T-helper 1 cell treated with Interleukin-12 subunit alpha and Interleukin-12 subunit beta and Interleukin-4 antibody, amounts not matched to agents 30 μg/mL and 1 μg/mL, for 36 hours (primary cell): ENCODE measurements around the gene RTN4.

Source experiments
- H3K27ac Mint-ChIP-seq: one replicate; pipeline ENCODE4 v1.8.0; 2021; ENCODE audit warnings: mild to moderate bottlenecking, mixed read lengths
- H3K27me3 Mint-ChIP-seq: one replicate; pipeline ENCODE4 v1.8.0; 2021; ENCODE audit warnings: low read depth, mixed read lengths
- H3K36me3 Mint-ChIP-seq: one replicate; pipeline ENCODE4 v1.8.0; 2021; ENCODE audit warnings: low read depth, mixed read lengths
- H3K4me1 Mint-ChIP-seq: one replicate; pipeline ENCODE4 v1.8.0; 2021; ENCODE audit warnings: low read depth, mixed read lengths
- H3K4me3 Mint-ChIP-seq: one replicate; pipeline ENCODE4 v1.8.0; 2021; ENCODE audit warnings: mild to moderate bottlenecking, moderate library complexity, mixed read lengths
- H3K9me3 Mint-ChIP-seq: one replicate; pipeline ENCODE4 v1.8.0; 2021; ENCODE audit warnings: mixed read lengths

Gene RTN4

DNA sequence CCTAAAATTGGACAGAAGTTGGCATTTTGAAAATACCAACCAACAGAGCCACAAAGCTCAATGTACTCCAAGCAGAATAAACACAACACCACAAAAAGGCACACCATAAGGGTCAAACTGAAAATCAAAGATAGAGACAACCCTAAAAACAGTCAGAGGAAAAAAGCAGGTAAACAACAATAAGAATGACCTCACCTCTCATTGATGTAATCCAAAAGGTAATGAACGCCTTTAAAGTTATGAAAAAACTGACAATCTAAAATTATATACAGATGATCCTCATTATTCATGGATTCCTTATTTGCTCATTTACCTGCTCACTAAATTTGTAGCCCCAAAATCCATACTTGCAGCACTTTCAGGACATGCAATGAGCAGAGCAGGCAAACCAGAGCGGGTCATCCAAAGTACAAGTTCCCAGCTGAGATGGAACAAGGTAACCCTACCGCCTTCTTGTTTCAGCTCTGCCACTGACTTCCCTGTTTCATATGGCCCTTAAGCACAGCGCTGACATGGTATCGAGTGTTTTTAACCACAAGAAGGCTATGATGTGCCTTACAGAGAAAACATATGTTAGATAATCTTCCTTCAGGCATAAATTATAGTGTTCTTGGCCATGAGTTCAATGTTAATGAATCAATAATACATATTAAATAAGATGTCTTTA lies 17.0 kb downstream of the RTN4 start:
- no peak overlapping the region for H3K27ac Mint-ChIP-seq

DNA sequence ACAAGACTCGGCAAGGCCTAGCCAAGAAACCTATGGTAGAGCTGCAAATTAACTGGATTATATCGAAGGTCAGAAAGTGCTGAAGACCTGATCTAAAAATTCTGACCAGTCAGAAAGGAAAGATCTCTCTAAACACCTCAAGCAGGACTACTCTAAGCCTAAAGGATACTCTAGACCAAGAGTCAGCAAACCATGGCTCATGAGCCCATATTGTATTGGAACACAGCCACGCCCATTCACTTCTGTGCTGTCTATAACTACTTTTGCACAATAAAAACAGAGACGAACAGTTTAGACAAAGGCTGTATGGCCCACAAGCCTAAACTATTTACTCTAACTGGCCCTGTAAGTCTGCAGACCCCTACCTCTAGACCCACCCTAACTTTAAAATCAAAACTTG lies 18.7 kb downstream of the RTN4 start:
- Mint-ChIP-seq H3K4me3 (no peak overlapping the region), H3K9me3 (peaks cover 7% of the 10 kb centered on the region), H3K27ac (no peak overlapping the region), H3K36me3 (peaks cover 3% of the 10 kb centered on the region), H3K4me1 (peaks cover 21% of the 10 kb centered on the region), H3K27me3 (no peaks in the 10 kb centered on the region)

More for the DNA sequence above, 17.0 kb downstream of the RTN4 start:
- no peaks in the 10 kb centered on the region for H3K27me3 Mint-ChIP-seq
- no peak overlapping the region for H3K4me3 Mint-ChIP-seq
- H3K9me3 Mint-ChIP-seq: peaks cover 17% of the 10 kb centered on the region
- H3K36me3 Mint-ChIP-seq: peaks cover 11% of the 10 kb centered on the region
- peaks cover 34% of the 10 kb centered on the region for H3K4me1 Mint-ChIP-seq

DNA sequence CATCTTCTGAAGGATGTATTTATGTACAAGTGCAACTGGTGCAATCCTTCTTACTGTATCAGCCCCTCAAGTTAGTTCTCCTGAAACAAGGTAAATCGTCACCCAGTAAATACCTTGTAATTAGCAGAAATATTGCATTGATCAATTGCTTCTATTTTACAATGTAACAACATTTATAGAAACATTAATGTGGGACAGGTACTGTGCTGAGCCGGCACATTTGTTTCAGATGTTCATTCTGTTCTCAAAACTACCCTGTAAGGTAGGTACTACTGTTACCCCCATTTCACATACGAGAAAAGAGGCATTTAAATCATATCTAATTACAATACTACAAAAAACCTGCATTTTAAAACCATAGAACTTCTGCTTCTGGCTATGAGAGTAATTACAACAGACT lies 19.5 kb downstream of the RTN4 start:
- Mint-ChIP-seq H3K27me3 (no peaks in the 10 kb centered on the region), H3K9me3 (peaks cover 6% of the 10 kb centered on the region), H3K27ac (no peak overlapping the region), H3K4me1 (peaks cover 19% of the 10 kb centered on the region), H3K36me3 (peaks cover 2% of the 10 kb centered on the region), H3K4me3 (no peak overlapping the region)

DNA sequence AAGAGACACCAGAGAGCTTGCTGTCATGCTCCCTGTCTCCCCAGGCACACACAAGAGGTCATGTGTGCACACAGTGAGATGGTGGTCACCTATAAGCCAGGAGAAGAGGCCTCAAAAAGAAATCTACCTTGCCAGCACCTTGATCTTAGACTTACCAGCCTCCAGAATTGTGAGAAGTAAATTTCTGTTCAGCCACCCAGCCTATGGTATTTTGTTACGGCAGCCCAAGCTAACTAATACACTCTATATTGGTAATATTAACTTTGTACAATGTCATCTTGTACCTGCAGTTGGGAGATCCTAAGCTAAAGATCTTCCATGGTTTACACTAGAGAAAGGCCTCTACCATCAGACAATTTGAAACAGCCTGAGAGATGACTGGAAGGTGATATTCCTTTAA lies 21.2 kb downstream of the RTN4 start:
- Mint-ChIP-seq H3K4me3 (no peak overlapping the region), H3K9me3 (no peaks in the 10 kb centered on the region), H3K27ac (no peak overlapping the region), H3K27me3 (no peaks in the 10 kb centered on the region), H3K4me1 (peaks cover 11% of the 10 kb centered on the region), H3K36me3 (peaks cover 4% of the 10 kb centered on the region)

DNA sequence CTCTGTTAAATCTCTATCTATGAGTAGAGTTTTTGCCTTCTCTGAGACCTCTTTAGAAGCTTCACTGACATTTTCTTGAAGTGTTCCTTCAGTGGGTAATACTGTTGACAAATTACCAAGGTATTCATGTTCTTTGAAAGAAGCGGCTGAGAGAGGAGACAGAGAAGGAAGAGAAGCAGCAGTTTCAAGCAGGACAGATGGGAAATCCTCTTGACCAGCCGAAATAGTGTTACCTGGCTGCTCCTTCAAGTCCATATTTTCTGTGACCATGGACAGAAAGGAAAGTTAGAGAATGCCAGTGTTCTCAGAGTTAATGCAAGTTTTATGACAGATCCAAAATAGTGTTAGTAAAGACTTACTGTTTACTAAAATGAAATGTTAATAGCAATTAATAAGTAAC lies 23.0 kb downstream of the RTN4 start:
- no peaks in the 10 kb centered on the region for H3K9me3 Mint-ChIP-seq
- H3K36me3 Mint-ChIP-seq: peaks cover 4% of the 10 kb centered on the region
- H3K27ac Mint-ChIP-seq: no peak overlapping the region
- H3K4me1 Mint-ChIP-seq: peaks cover 5% of the 10 kb centered on the region
- H3K4me3 Mint-ChIP-seq: no peak overlapping the region
- H3K27me3 Mint-ChIP-seq: no peaks in the 10 kb centered on the region

DNA sequence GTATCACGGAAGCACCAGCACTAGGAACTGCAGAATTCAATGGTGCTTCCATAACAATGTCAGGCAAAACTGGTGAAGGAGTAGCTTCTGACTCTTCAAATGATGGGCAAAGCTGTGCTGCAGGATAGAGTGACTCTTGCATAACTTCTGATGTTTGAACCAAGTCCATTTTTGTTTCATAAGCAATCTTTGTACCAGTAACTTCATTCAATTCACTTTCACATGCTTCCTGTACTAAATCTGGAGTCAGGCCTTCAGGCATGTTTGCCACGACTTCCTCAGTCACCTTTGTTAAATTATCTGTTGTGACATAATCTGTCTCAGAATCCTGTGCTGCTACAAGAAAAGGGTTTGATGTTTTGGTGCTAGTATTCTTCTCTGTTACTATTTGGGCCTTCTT lies 24.0 kb downstream of the RTN4 start:
- H3K9me3 Mint-ChIP-seq: no peaks in the 10 kb centered on the region
- peaks cover 5% of the 10 kb centered on the region for H3K4me1 Mint-ChIP-seq
- no peak overlapping the region for H3K27ac Mint-ChIP-seq
- H3K27me3 Mint-ChIP-seq: no peaks in the 10 kb centered on the region
- H3K4me3 Mint-ChIP-seq: no peak overlapping the region
- peaks cover 4% of the 10 kb centered on the region for H3K36me3 Mint-ChIP-seq

DNA sequence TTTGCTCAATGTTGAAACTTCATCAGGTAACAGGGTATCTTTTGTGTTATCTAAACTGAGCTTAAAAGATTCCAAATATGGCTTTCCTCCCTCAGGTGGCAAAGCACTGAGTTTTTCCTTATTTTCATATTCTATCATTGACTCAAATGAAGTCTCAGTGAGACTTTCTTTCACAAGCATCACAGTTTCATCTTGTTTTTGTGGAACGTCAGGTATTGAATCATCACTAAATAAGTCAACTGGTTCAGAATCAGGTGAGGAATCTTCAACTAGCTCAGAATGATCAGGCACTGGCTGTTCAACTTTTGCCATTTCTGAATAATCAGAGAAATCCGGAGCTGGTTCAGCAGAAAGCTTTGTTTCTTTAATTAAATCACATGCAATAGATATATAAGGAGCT lies 24.6 kb downstream of the RTN4 start:
- Mint-ChIP-seq H3K4me3 (no peak overlapping the region), H3K27ac (no peak overlapping the region), H3K4me1 (peaks cover 5% of the 10 kb centered on the region), H3K9me3 (no peaks in the 10 kb centered on the region), H3K27me3 (no peaks in the 10 kb centered on the region), H3K36me3 (peaks cover 4% of the 10 kb centered on the region)

DNA sequence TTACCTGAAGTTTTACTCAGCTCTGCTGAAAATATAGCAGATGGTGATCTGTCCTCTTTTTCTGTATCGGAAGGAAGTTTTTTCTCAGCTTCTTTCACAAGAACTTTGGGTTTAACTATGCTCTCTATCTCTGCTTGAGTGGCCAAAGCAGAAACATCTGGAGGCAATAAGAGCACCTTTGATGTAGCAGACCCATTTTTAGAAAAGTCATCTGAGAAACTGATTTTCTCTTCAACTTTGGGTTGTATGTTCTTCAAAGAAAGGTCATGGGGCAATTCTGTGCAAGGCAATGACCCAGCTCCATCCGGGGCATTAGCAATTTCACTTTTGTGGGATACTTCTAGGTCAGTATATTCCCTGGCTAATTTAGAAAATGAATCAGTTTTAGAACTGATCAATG lies 25.2 kb downstream of the RTN4 start:
- H3K27me3 Mint-ChIP-seq: no peaks in the 10 kb centered on the region
- H3K36me3 Mint-ChIP-seq: peaks cover 5% of the 10 kb centered on the region
- H3K9me3 Mint-ChIP-seq: no peaks in the 10 kb centered on the region
- H3K4me3 Mint-ChIP-seq: no peak overlapping the region
- no peak overlapping the region for H3K27ac Mint-ChIP-seq
- H3K4me1 Mint-ChIP-seq: peaks cover 4% of the 10 kb centered on the region

DNA sequence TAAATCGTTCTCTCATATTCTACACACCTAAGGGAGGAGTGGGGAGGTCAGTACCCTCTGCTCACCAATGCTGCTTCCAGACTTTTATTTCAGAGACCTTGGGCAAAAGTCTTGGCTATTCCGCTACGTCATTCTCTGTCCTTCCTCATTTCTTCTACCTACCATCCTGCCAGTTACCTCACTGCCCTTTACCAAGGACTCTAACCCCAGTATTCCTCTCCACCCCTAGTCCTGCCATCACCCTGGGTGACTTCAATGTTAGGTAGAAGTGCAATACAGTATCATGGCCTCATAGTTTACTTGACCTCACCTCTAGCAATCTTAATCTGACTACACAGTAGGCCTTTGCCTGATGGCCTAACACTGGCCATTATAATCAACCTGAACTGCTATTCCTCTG lies 27.8 kb downstream of the RTN4 start:
- H3K27ac Mint-ChIP-seq: no peak overlapping the region
- peaks cover 7% of the 10 kb centered on the region for H3K4me1 Mint-ChIP-seq
- H3K4me3 Mint-ChIP-seq: no peak overlapping the region
- no peaks in the 10 kb centered on the region for H3K27me3 Mint-ChIP-seq
- no peaks in the 10 kb centered on the region for H3K9me3 Mint-ChIP-seq
- peaks cover 8% of the 10 kb centered on the region for H3K36me3 Mint-ChIP-seq

DNA sequence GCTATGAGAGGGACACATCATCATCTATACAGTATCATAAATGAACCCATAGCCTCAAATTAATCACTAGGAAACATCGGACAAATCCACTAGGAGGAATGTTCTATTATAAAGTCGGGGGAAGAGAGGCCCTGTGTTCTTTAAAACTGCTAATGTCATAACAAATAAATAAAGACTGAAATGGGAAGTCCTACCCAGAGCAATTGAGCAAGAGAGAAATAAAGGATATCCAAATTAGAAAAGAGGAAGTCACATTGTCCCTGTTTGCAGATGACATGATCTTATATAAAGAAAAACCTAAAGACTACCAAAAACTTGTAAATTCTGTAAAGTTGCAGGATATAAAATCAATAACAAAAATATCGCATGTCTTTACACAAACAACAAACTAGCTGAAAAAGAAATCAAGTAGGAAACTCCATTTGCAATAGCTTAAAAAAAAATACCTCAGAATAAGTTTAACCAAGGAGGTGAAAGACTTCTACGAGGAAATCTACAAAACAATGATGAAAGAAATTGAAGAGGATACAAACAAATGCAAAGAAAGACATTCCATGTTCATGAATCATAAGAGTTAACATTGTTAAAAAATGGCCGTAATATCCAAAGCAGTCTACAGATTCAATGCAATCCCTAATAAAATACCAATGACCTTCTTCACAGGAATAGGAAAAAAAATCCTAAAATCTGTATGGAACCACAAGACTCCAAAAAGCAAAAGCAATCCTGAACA lies 30.6 kb downstream of the RTN4 start:
- Mint-ChIP-seq H3K9me3 (no peaks in the 10 kb centered on the region), H3K36me3 (peaks cover 7% of the 10 kb centered on the region), H3K27me3 (no peaks in the 10 kb centered on the region), H3K4me3 (no peak overlapping the region), H3K4me1 (peaks cover 8% of the 10 kb centered on the region), H3K27ac (no peak overlapping the region)

DNA sequence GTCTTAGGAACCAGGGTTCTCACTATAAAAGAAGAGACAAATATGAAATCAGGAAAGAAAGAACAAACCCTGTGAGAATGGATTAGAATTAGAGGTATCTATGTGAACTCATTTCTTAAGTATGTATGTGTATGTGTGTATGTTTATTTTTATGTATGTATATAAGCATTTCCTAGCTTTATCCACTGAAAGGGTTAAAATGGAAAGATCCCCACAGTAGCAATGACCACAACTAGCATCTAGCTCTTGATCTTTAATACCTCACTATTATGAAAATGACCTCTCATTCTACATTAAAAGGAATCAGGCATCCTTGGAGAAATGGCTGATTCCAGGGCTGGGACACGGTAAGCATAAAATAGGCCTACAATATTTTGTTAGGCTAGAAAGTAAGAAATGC lies 31.6 kb downstream of the RTN4 start:
- Mint-ChIP-seq H3K4me3 (no peak overlapping the region), H3K27ac (no peak overlapping the region), H3K9me3 (no peaks in the 10 kb centered on the region), H3K36me3 (peaks cover 7% of the 10 kb centered on the region), H3K4me1 (peaks cover 8% of the 10 kb centered on the region), H3K27me3 (no peaks in the 10 kb centered on the region)

DNA sequence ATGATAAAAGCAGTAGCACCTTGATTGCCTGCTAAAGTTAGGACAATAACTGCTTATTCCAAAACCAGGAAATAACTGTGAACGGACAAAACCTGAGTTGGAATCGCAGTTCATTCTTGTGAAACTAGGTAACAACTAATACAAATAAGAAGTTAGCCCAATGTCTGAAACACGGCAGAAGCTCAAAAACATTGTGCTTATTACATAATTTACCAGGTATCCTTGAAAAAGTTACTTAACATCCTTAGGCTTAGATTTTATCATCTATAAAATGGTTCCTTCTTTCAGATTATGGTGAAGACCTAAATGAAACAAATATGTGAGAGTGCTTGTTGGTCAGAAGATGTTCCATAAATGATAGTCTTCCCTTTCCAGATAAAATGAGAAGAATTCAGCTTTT lies 32.4 kb downstream of the RTN4 start:
- Mint-ChIP-seq H3K9me3 (no peaks in the 10 kb centered on the region), H3K4me1 (peaks cover 10% of the 10 kb centered on the region), H3K4me3 (no peak overlapping the region), H3K27ac (no peak overlapping the region), H3K36me3 (peaks cover 7% of the 10 kb centered on the region), H3K27me3 (no peaks in the 10 kb centered on the region)

DNA sequence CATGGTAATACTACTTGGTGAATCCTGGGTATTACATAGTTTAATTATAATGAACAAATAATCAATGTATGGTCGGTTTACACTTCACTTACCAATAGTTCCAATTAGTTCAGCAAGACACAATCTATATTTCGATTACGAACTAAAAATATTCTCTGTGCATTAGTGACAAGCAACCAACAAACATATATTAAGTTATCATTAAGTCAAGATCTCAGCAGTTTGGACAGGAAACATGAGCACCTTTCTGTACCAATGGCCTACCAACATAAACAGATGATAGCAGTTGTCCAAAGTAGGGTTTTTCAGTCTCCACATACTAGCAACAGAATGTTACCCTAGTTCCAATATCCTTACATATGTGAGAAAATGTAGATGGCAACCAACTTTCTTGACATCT lies 32.8 kb downstream of the RTN4 start:
- Mint-ChIP-seq H3K9me3 (no peaks in the 10 kb centered on the region), H3K36me3 (peaks cover 7% of the 10 kb centered on the region), H3K4me1 (peaks cover 10% of the 10 kb centered on the region), H3K27me3 (no peaks in the 10 kb centered on the region), H3K4me3 (no peak overlapping the region), H3K27ac (no peak overlapping the region)

DNA sequence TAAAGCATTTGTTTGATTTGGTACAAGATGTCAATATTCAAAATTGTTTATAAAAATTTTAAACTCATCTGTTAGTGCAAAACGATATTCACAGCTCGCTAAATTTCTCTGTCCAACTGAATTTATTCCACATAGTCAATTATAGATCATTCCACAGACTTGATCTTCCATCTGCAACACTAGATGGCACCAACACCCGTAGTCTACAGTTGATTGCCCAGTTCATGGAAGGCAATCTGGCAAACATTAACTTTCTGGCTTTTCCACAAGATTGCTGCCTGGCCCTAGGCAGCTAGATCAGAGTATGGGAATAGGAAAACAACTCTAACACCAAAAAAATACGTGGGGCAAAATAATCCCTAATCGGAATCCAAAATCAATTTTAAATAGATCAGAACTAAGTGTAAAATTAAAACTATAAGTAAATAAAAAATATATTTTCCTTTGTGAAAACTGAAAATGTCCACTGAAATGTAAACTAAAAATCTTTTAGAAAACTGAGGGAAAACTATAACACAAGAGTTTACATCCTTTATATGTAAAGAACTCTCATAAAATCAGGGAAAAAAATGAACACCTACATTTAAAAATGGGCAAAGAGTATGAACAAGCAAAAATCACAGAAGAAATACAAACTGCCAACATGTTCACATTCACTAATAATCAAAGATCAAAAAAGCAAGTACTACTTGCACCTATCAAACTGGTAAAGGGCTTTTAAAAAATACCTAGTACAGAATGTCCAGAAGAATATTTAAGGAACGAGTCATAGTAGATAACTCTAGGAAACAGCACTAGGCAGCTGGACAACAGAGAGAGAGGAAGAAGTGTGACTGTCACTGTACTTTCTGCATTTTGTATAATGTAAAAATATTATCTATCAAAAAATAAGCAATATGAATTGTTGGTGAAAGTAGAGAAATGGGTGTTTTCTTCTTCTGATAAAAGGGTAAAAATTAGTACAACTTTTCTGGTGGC lies 35.0 kb downstream of the RTN4 start:
- Mint-ChIP-seq H3K4me3 (no peak overlapping the region), H3K4me1 (peaks cover 17% of the 10 kb centered on the region), H3K27me3 (no peaks in the 10 kb centered on the region), H3K27ac (no peak overlapping the region), H3K9me3 (no peaks in the 10 kb centered on the region), H3K36me3 (peaks cover 7% of the 10 kb centered on the region)
